ENCODE results near the gene DBH. TPM values are rescaled to one million over a fixed set of nuclear protein-coding genes. Genes with fewer than 3 reads are reported as not detected.
A peak's percentile ranks its signal among the peaks of the same experiment; 100 is the strongest.

Gene DBH
- total RNA-seq, 1 donor from 2014 or later: 1.8 TPM

- Mint-ChIP-seq H3K27ac (ENCODE audit: unreplicated experiment) (no peak overlapping the region), H3K9me3 (ENCODE audit: unreplicated experiment) (peaks cover 4% of the 10 kb centered on the region), H3K4me1 (ENCODE audit: low read depth, unreplicated experiment) (peaks cover 24% of the 10 kb centered on the region), H3K4me3 (ENCODE audit: unreplicated experiment) (no peak overlapping the region), H3K27me3 (ENCODE audit: unreplicated experiment) (peaks cover 6% of the 10 kb centered on the region), H3K36me3 (ENCODE audit: unreplicated experiment) (no peaks in the 10 kb centered on the region)
- DNase-seq: peak; percentile 18
- no peak for TF ChIP-seq CTCF (IDR thresholded peaks at IDR 0.05; ENCODE audit: partially characterized antibody, unreplicated experiment)
These were observed 68.6 kb downstream of the DBH start for GRCh38 chr9:133704711-133705181.

GRCh38 chr9:133705576-133705975, 69.4 kb downstream of the DBH start:
- peak overlapping the region; percentile 18 for H3K27ac Mint-ChIP-seq (ENCODE audit: unreplicated experiment)
- peaks cover 6% of the 10 kb centered on the region for H3K27me3 Mint-ChIP-seq (ENCODE audit: unreplicated experiment)
- peaks cover 6% of the 10 kb centered on the region for H3K9me3 Mint-ChIP-seq (ENCODE audit: unreplicated experiment)
- no peaks in the 10 kb centered on the region for H3K36me3 Mint-ChIP-seq (ENCODE audit: unreplicated experiment)
- H3K4me1 Mint-ChIP-seq (ENCODE audit: low read depth, unreplicated experiment): peaks cover 22% of the 10 kb centered on the region
- DNase-seq: peak; percentile 10
- no peak for TF ChIP-seq CTCF (IDR thresholded peaks at IDR 0.05; ENCODE audit: partially characterized antibody, unreplicated experiment)
- H3K4me3 Mint-ChIP-seq (ENCODE audit: unreplicated experiment): no peak overlapping the region

GRCh38 chr9:133706307-133707050, 70.3 kb downstream of the DBH start:
- Mint-ChIP-seq H3K27me3 (ENCODE audit: unreplicated experiment) (peaks cover 6% of the 10 kb centered on the region), H3K4me1 (ENCODE audit: low read depth, unreplicated experiment) (peaks cover 18% of the 10 kb centered on the region), H3K27ac (ENCODE audit: unreplicated experiment) (peak overlapping the region; percentile 45), H3K4me3 (ENCODE audit: unreplicated experiment) (peak overlapping the region; percentile 44), H3K9me3 (ENCODE audit: unreplicated experiment) (peaks cover 6% of the 10 kb centered on the region), H3K36me3 (ENCODE audit: unreplicated experiment) (no peaks in the 10 kb centered on the region)
- no peak for TF ChIP-seq CTCF (IDR thresholded peaks at IDR 0.05; ENCODE audit: partially characterized antibody, unreplicated experiment)
- peak; percentile 26 for DNase-seq

GRCh38 chr9:133707065-133707762, 71.1 kb downstream of the DBH start:
- H3K27me3 Mint-ChIP-seq (ENCODE audit: unreplicated experiment): peaks cover 6% of the 10 kb centered on the region
- H3K4me3 Mint-ChIP-seq (ENCODE audit: unreplicated experiment): no peak overlapping the region
- H3K4me1 Mint-ChIP-seq (ENCODE audit: low read depth, unreplicated experiment): peaks cover 14% of the 10 kb centered on the region
- no peak for TF ChIP-seq CTCF (IDR thresholded peaks at IDR 0.05; ENCODE audit: partially characterized antibody, unreplicated experiment)
- H3K9me3 Mint-ChIP-seq (ENCODE audit: unreplicated experiment): peaks cover 6% of the 10 kb centered on the region
- no peak overlapping the region for H3K27ac Mint-ChIP-seq (ENCODE audit: unreplicated experiment)
- H3K36me3 Mint-ChIP-seq (ENCODE audit: unreplicated experiment): no peaks in the 10 kb centered on the region
- DNase-seq: peak; percentile 9

All from glutamatergic neuron (in vitro differentiated cells).